Epithelial cell of esophagus (primary cell): ENCODE results near the gene RERE.

Source experiments
- DNase-seq: peaks from one replicate; pipeline ENCODE4 v3.0.0; 2010; ENCODE audit warnings: low read depth
- H3K4me3 ChIP-seq: 2 replicates; pipeline ENCODE4 v1.5.1; 2011; ENCODE audit warnings: mild to moderate bottlenecking, low read length, control low read depth
- CTCF ChIP-seq: IDR thresholded peaks from 2 replicates; pipeline ENCODE4 v1.5.1; 2011; ENCODE audit warnings: low read depth, mild to moderate bottlenecking, low read length, control low read depth, inconsistent platforms; ENCODE audit not compliant: insufficient read depth; ENCODE audit errors: missing control alignments

RERE gene

GRCh38 chr1:8378981-8379470 is 438.4 kb downstream of the RERE start:
- no peak overlapping the region for H3K4me3 ChIP-seq
- no peak for DNase-seq
- no peak for TF ChIP-seq CTCF

- DNase-seq = no peak
- H3K4me3 ChIP-seq = no peak overlapping the region
- no peak for TF ChIP-seq CTCF
Measured at GRCh38 chr1:8378178-8378577, 439.3 kb downstream of the RERE start.

DNA sequence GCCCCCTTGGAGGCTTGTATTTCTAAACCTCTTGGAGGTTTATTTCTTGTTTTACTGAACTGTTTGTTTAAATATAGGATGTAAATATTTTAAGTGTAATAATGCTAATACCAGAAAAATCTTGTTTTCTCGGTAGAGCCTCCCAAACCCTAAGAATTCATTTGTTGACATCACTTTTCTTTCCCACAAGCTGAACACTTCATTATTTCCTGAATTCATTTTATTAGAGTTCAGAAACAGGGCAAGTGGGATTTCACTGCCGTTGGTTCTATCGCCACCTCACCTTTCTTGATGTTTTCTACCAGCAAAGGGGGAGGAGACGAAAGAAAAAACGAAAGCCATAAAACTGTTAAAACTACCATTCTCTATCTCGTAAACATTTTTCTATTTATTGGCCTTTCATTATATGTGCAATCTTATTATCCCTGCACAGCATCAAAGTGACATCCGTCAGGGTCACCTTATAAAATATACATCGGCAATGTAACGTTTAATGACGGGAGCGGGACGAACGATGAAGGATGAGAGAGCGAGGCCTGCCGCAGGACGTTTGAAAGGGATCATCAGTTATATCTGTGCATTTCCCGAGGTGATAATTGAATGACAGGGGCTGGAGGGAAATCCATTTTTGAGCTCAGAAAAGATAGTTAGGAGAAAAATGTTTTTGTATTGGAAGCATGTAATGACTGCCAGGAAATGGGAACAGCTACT is 440.0 kb downstream of the RERE start:
- no peak for TF ChIP-seq CTCF
- no peak overlapping the region for H3K4me3 ChIP-seq
- no peak for DNase-seq

- H3K4me3 ChIP-seq = no peak overlapping the region
- no peak for DNase-seq
- TF ChIP-seq CTCF = no peak
Measured at GRCh38 chr1:8376358-8376840, 441.0 kb downstream of the RERE start.

DNA sequence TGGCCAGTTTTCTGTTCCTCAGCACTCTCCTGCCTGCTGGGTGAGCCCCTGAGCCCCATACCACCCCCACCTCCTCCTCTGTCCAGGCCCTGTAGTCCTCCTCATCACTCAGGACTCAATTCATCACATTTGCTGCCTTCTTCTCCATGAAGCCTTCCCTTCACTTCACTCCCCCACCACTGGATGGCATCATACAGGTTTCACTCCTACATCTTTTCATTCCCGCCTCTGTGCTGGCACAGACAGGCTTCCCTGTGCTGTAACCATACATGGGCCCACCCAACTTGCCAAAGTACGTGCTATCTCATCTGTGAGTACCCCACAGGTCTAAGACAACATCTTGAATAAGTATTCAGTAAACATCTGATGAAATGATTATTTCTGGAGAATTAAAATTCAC is 442.6 kb downstream of the RERE start:
- H3K4me3 ChIP-seq = no peak overlapping the region
- peak; percentile 67 for DNase-seq
- peak; percentile 69 for TF ChIP-seq CTCF

DNA sequence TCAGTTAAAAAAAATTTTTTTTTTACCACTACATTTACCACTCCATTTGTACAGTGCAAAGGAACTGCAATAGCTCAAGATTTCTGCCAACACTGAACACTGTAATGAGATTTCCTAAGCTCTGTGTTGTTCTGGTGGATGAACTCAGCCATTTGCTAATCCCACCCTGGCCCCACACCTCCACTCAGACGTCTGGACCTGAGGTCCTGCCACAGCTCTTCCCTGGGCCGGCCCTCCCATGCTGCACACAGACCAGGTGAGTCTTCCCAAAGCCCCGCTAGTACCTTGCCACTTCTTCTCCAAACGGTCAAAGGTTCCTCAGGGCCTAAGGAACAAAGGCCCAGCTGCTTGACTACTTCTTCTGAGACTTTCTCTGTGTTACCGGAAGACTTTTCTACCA is 443.1 kb downstream of the RERE start:
- no peak overlapping the region for H3K4me3 ChIP-seq
- DNase-seq = no peak
- no peak for TF ChIP-seq CTCF

DNA sequence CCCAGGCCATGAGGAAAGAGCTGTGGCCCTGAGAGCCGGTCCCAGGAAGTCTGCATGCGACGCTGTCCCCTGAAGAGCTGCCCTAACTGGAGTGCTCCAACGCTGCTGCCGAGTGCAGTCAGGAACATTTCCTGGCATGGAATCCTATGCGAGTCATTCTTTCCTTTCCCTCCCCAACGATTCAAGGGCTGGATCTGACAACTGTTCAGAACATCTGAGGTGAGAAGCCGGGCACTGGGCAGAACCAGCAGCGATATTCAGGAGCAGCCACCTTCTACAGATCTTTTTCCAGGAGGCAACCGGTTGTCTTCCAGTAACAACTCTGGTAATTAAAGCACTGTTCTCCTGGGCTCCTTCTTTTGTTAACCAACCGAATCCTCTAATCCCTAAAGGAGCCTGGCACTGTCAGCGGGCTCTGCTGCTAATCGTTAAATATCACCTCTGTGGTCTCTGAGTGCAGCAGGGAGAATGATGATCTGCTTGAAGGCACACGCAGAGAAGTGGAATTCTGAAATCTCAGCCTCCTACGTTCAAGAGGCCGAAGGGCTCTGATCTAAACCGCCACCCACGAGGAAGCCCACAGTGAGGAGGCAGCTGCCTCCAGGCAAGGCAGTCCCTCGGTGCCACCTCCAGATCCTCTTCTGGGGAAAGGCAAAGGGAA is 443.7 kb downstream of the RERE start:
- no peak overlapping the region for H3K4me3 ChIP-seq
- DNase-seq = peak; percentile 49
- TF ChIP-seq CTCF = no peak
